Mucosa of descending colon (tissue), 3 donors: Measurements from ENCODE around the gene ZER1. TPM values are rescaled to one million over a fixed set of nuclear protein-coding genes. Genes with fewer than 3 reads are reported as not detected.
A peak's percentile ranks its signal among the peaks of the same experiment; 100 is the strongest.
"Not testable (repeated sequence)": the region's sequence is repeated elsewhere in the genome, so short reads cannot be mapped to it uniquely, and the experiment has no call there.

Source experiments
- ATAC-seq: fragments of 200-7000 bp; cut with Tn5 transposase; one replicate; pipeline ENCODE4 v1.9.1; 2020; ENCODE audit warnings: mild to moderate bottlenecking, moderate library complexity
- DNase-seq, 3 donors: peaks; one replicate each; pipeline ENCODE4 v3.0.0-alpha.2; 2020
- H3K36me3 ChIP-seq: fragments of 200-600 bp; one replicate; pipeline ENCODE4 v1.8.0; 2021; ENCODE audit warnings: low read depth, mild to moderate bottlenecking
- H3K4me1 ChIP-seq: fragments of 200-600 bp; one replicate; pipeline ENCODE4 v1.8.0; 2021; ENCODE audit warnings: low read depth, mild to moderate bottlenecking
- H3K4me3 ChIP-seq: fragments of 200-600 bp; one replicate; pipeline ENCODE4 v1.8.0; 2021; ENCODE audit warnings: mild to moderate bottlenecking
- H3K9me3 ChIP-seq: fragments of 200-600 bp; one replicate; pipeline ENCODE4 v1.8.0; 2021; ENCODE audit warnings: mild to moderate bottlenecking
- CTCF ChIP-seq: fragments of 200-600 bp; IDR thresholded peaks from one replicate; pipeline ENCODE4 v1.8.0; 2022; ENCODE audit warnings: antibody characterized with exemption, mild to moderate bottlenecking
- intact Hi-C, 2 donors: fragments of 100-400 bp; cut with DNase I in 1 of 2; cut with micrococcal nuclease in 1 of 2; formaldehyde crosslinking; loops; one replicate each; pipeline versions ENCODE4 v1.11.0 to v1.11.1; 2022; cut with DNase I, micrococcal nuclease
- total RNA-seq, 3 donors: library from RNA; stranded (reverse); fragmentation: NEBNext Ultra II Directional in 2 of 3; extraction: Animal tissue kit (Norgen Biotek cat#: 25700) in 2 of 3; gene quantifications; one replicate each; pipeline versions ENCODE4 v1.2.1 to v1.2.4, GENCODE V29; 2021 to 2023
- donor health status: DM: no; HTN: no; CAD: no; lungs with moderate emphysema.
- donor health status: DM: no; HTN: no; CAD: no.
- donor health status: DM: no; HTN: yes; CAD: no.

The ZER1 gene
- total RNA-seq, 3 donors from 2014 or later, result 54.7 to 71.3 (median 68.8) TPM

- Histone ChIP-seq H3K36me3 (no peaks in the 10 kb centered on the region), H3K4me1 (peaks cover 10% of the 10 kb centered on the region), H3K9me3 (no peaks in the 10 kb centered on the region), H3K4me3 (peak within 1 kb of the TSS; percentile 99)
- ATAC-seq (peak; percentile 100), DNase-seq (peak; percentile 91 to 94 (median 92))
- intact Hi-C loops, result no loop called here
- no peak for TF ChIP-seq CTCF
Measured at GRCh38 chr9:128786681-128787601, 15.2 kb upstream of the ZER1 start, which contains the start of gene TBC1D13. TSS of gene TBC1D13 (plus strand) at chr9:128787253. CDS start at chr9:128787354, 101 bp downstream.

DNA sequence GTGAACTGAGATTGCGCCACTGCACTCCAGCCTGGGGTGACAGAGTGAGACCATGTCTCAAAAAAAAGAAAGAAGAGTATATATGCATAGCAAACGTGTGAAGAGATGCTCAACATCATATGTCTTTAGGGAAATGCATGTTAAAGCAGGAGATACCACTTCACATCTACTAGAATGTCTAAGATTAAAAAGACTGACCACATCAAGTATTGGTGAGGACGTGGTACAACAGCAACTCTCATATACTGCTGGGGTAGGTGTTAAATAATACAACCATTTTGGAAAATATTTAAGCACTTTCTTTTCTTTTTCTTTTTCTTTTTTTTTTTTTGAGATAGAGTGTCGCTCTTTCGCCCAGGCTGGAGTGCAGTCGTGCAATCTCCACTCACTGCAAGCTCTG, 13.7 kb upstream of the ZER1 start:
- H3K9me3 ChIP-seq, result no peaks in the 10 kb centered on the region
- intact Hi-C loops, result no loop called here
- H3K36me3 ChIP-seq, result no peaks in the 10 kb centered on the region
- H3K4me3 ChIP-seq, result no peak overlapping the region
- peaks cover 10% of the 10 kb centered on the region for H3K4me1 ChIP-seq
- no peak for TF ChIP-seq CTCF
- ATAC-seq (no peak), DNase-seq (no peak)

GRCh38 chr9:128782669-128783068, 10.9 kb upstream of the ZER1 start:
- TF ChIP-seq CTCF, result no peak
- H3K4me3 ChIP-seq, result no peak overlapping the region
- DNase-seq, result no peak
- H3K9me3 ChIP-seq, result no peaks in the 10 kb centered on the region
- intact Hi-C loops, result no loop called here
- no peak for ATAC-seq
- peaks cover 4% of the 10 kb centered on the region for H3K4me1 ChIP-seq
- H3K36me3 ChIP-seq, result no peaks in the 10 kb centered on the region

DNA sequence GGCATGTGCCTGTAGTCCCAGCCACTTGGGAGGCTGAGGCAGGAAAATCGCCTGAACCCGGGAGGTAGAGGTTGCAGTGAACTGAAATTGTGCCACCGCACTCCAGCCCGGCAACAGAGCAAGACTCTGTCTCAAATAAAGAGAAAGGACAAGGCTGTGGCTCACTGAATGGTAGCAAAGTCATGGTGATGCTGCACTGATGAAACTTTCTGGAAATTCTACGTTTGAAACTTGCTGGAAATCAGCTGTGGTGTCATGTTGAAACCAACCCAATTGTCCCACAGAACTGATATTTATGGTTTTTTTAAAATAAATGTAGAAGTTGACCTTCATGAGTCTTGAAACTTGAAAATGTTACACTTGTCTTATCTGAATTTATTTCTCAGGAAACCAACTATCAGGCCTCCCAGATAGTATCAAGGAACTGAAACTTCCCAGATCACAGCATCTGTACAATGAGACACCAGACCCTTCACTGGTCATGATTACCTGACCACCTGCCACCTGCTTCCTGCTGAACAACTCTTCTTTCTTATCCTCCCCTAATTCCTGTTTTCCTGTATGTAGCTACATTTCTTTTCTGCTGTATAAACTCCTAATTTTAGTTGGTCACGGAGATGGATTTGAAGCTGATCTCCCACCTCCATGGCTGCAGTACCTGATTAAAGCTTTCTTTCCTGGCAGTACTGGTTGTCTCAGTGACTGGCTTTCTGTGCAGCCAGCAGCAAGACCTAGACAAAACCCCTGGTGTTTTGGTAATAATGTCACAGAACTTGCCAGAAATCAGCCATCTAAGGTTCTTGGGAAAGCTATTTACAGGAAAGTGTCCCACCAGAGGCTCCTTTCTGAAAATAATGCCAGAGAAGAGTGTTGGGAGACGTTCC, 9.7 kb upstream of the ZER1 start:
- H3K4me1 ChIP-seq, result no peaks in the 10 kb centered on the region
- DNase-seq, result no peak
- H3K4me3 ChIP-seq, result no peak overlapping the region
- H3K36me3 ChIP-seq, result no peaks in the 10 kb centered on the region
- TF ChIP-seq CTCF, result no peak
- ATAC-seq, result no peak
- intact Hi-C loops, result no loop called here
- no peaks in the 10 kb centered on the region for H3K9me3 ChIP-seq

- H3K4me3 ChIP-seq, H3K36me3 ChIP-seq, H3K4me1 ChIP-seq, DNase-seq, intact Hi-C loops, ATAC-seq, H3K9me3 ChIP-seq: not testable (repeated sequence)
Measured at GRCh38 chr9:128780093-128780492, 8.4 kb upstream of the ZER1 start.
